Stimulated activated CD4-positive, alpha-beta T cell treated with anti-CD3 and anti-CD28 coated beads, Interleukin-4, amount 100 ng/mL, for 48 hours (primary cell): Measurements from ENCODE around the gene SLC1A4.
"Not testable (repeated sequence)": the region's sequence is repeated elsewhere in the genome, so short reads cannot be mapped to it uniquely, and the experiment has no call there.

Experiments
- DNase-seq, 2 donors: peaks; one replicate each; pipeline ENCODE4 v3.0.0-alpha.2; 2020; ENCODE audit warnings: low read depth in 2 of 2

Gene SLC1A4

GRCh38 chr2:64989126-64989981 lies at the start of gene SLC1A4:
Gene SLC1A4 (plus strand): TSS chr2:64989399. CDS start chr2:64989644, 245 bp downstream.
- DNase-seq, result peak; percentile 63 to 88

DNA sequence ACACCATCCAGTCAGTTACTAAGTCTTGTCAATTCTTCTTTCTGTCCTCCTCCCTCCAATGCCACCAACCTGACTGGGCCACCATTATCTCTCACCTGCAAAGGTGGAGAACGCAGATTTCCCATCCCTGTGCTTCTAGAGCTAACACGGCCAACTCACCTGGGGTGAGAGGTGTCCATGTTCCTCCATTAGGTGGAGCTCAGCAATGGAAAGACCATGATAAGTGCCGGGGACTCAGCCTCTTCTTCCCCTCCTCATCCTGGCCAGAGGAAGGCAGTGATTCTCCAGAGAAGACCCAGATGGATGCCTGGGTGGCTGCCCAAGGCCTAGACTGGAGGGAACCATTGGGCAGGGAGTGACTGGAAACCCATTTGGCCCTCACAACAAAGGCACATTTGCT lies 48.1 kb upstream of the SLC1A4 start:
- DNase-seq, result no peak

- no peak for DNase-seq
Measured at GRCh38 chr2:64941801-64942200, 47.4 kb upstream of the SLC1A4 start.

DNA sequence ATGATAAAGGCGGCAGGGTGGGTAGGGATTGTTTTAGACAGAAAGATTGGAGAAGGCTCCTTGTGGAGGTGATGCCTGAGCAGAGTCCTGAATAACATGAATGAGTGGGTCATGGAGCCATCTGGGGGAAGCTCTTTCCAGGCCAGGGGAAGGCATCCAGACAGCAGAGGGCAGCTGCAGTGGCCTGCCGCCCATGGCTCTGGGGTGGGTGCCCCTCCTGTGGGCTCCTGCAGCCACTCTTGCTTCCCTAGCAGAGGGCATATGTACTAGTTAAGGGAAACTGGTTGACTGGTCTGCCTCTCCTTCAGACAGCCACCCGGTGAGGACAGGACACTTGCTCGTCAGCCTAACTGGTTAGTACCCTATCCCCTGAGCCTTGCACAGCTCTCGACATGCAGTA lies 46.5 kb upstream of the SLC1A4 start:
- DNase-seq, result no peak

DNA sequence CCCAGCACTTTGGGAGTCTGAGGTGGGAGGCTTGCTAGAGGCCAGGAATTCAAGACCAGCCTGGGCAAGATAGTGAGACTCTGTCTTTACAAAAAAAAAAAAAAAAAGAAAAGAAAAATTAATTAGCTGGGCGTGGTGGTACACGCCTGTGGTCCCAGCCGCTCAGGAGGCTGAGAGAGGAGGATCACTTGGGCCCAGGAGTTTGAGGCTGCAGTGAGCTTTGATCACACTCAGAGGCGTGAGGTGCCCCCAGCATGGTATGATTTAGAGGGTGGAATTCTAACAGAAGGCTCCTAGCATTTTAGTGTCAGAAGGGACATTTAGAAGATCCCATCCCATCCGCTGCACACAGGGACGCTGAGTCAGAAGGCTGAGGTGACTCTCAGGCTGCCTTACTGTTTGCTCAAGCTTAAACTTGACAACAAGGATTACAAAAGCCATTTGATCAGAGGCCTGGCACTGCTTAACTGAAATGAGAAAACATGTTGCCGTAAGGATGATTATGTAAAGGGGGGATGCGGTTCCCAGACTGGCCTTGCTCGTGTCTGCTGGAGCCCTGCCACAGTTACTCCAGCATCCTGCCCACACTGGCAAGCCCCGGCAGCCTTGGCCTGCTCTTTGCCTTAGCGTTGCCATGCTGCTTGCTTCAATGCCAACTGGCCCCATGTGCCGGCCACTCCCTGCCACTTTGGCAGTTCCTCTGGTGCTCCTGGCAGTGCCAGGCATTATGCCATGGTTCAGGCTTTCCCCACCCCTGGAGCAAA lies 45.6 kb upstream of the SLC1A4 start:
- DNase-seq, result no peak

DNA sequence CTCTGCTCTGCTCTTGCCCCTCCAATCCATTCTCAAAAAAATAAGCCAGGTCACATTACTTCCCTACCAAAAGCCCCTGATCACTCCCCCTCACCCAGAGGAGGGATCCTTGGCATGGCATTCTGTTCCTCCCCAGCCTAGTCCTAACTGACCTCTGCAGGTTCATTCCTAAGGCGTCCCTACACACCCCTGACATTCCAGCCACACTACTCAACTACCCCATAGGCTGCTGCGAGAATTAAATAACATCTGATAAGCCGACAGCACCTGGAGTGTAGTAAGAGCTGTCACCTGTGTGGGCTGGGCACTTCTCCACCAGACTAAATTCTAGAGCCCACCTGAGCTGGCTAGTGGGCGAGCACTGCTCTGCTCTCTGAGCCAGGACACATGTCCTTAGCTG lies 44.7 kb upstream of the SLC1A4 start:
- DNase-seq, result no peak

DNA sequence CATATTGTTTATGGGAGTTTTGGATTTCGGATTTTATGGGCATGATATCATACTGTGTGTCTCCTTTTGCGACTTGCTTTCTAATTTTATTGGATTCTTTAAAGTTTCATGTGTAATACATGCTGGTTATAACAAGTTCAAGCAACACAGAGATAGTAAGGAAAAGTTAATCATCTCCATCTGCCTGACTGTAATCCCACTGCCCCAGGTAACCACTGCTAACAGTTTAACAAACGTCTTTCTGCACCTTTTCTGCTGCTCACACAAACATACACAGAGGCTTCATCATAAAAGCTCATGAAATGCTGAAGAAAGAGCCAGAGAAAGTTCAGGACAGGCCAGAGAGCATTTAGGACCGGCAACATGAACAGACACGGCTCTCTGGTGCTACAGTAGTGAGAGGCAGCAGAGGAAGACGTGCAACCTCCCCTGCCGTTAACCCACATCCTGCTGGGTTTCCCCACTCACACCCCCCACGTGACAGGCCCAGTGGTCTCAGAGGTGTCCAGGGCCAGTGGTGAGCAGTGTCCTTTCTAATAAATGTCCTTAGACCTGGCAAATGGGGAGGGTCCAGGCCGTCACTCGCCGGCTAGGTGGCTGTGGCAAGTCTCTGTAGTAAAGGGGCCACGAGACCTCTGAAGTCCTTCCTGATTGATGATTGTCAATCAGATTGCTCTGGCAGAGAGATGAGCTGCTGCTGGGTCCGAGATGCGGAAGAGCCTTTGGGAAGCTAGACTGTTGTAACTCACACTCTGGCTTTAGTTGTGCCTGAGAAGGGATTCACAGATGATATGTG lies 43.0 kb upstream of the SLC1A4 start:
- peak; percentile 37 to 40 for DNase-seq

GRCh38 chr2:64946769-64947247 lies 42.4 kb upstream of the SLC1A4 start:
- no peak for DNase-seq

DNA sequence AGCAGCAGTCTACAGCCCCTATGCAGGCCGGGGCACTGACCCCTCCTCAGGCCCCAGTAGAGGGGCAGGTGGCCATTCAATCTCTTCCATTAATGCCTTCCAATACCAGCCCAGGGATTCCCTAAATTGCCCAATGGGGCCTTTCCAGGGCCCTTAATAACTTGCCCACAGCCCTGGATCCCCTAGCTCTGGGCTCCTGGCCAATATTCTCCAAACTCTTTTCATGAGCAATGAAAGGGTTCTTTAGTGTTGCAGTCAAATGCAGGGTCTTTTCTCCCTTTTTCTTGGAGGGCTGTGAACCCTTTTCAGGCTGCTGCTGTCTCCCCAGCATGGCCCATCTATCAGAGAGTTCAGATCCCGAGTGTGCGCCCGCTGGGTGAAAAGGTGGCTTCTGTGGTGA lies 41.3 kb upstream of the SLC1A4 start:
- no peak for DNase-seq

DNA sequence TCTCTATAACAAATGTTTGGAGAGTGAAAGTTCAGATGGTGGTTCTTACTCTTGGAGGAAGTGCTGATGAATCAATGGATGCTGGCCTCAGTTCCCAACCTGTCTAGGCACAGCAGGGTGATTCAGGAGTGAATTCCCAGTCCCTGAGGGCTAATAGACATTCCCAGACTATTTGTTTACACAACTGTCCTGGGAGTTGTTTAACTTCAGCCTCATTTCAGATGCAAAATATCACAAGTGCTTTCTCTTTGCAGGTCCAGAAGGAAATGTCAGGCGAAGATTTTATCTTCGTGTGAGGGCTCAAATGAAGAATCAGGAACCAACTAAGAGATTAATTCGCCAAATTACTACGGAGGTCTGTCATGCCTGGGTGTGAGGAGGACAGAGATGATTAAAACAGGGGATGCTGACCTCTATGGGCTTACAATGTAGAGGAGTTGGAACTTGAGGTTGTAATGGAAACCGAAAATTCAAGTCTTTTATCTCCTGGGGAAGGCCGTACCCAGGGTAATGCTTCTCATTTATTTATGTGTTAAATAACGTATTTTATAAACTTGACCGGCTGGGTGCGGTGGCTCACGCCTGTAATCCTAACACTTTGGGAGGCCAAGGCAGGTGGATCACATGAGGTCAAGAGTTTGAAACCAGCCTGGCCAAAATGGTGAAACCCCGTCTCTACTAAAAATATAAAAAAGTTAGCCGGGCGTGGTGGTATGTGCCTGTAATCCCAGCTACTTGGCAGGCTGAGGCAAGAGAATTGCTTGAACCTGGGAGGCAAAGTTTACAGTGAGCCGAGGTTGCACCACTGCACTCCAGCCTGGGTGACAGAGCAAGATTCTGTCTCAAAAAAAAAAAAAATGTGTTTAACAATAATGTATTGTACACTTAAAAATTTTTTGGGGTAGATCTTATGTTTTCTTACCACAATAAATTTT lies 38.7 kb upstream of the SLC1A4 start:
- no peak for DNase-seq

DNA sequence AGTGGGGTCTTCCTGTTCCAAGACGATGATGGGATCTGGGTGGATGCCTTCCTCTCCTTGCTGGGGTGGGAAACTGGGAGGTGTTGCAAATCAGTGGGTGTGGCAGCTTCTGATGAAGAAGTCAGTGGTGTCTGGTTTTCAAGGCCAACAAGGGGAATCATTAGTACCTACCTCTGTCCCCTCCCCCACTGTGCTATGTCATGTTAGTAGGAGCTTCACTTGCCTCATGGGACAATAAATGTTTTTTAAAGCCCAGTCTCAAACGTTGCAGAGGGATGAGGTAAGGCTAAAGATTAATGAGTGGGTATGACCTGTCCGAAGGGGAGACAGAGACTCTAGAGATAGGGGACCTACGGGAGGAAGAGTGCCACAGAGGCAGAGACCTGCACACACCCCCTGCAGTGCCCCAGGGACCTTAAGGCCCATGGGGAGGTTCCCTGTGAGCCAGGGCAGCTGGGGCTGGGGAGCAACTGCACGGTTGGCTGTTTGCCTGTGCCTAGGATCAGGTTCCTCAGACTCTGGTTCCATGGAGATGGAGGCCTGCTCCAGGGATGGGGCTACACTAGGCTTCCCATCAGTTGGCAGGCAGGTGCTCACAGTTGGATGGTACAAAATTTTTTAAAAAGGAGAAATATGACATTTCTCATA lies 37.8 kb upstream of the SLC1A4 start:
- DNase-seq, result no peak

DNA sequence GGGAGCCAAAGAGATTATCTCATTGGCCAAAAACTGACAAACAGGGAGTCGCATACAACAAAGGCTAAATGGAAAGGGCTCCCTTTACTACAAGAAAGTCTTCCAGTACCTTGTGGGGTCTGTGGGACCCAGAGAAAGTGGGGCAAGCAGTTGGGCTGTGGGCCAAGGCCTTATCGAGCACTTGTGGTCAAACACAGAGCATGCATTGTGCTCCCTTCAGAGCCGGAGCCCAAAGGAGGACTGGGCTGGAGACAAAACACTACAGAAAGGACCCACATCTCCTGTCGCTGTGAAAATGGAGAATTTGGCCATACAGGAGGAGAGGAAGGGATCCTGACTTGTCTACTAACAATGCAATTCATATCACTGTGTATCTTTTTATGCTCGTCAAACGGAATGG lies 37.1 kb upstream of the SLC1A4 start:
- no peak for DNase-seq

GRCh38 chr2:64952511-64953482 lies 36.4 kb upstream of the SLC1A4 start:
- DNase-seq, result no peak

- no peak for DNase-seq
Measured at GRCh38 chr2:64955467-64955866, 33.7 kb upstream of the SLC1A4 start.

- DNase-seq, result no peak
Measured at GRCh38 chr2:64957109-64957903, 31.9 kb upstream of the SLC1A4 start.

- no peak for DNase-seq
Measured at GRCh38 chr2:64958556-64958955, 30.6 kb upstream of the SLC1A4 start.

GRCh38 chr2:64960819-64961218 lies 28.4 kb upstream of the SLC1A4 start:
- DNase-seq, result no peak

DNA sequence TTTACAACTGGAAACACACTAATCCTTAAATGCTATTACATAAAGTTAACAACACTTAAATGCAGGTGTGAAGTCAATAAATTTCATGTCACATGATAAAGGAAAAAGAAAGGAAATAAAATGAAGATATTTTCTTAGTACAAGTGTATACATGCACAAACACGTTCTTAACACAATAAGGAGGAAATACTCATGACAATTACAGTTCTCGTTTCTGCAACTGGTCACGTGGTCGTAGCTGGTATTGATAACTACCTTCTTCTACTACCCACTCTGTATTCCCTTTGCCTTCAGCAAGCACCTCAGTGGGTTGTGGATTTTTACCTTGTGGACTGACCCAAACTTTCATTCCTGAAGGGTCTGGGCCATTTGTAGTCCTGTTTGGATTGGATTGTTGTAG lies 26.1 kb upstream of the SLC1A4 start:
- DNase-seq, result not testable (repeated sequence)
